Measurements from ENCODE around the gene AP2M1.

DNA sequence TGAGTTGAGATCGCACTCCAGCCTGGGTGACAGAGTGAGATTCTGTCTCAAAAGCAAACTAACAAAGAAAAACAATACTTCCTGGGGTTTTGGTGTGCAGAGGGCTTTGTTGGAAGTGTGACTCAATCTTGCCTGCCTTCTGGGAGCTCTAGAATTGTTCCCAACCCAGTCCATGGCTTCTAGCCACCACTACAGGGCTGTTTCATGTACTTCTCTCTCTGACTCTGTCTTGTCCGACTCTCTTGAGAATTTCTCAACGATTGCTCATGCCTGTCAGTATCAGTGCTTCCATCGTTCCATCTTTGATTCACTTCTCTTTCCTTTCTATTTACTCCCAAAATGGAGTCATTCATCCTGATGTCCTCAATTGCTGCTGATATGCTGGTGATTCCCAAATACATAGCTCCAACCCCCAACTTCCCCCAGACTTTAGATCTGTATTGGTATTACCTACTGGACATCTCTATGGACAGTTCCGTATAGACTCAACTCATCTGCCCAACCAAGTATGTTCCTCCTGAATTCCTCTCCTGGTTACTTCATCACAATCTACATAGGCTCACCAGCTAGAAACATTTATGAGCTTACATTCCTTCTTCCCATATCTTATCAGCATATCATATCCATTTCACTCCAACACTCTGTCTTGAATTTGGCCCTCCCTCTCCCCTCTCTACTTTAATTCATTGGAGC, 1.8 kb upstream of the AP2M1 start:
- TF ChIP-seq, protein P1, sequence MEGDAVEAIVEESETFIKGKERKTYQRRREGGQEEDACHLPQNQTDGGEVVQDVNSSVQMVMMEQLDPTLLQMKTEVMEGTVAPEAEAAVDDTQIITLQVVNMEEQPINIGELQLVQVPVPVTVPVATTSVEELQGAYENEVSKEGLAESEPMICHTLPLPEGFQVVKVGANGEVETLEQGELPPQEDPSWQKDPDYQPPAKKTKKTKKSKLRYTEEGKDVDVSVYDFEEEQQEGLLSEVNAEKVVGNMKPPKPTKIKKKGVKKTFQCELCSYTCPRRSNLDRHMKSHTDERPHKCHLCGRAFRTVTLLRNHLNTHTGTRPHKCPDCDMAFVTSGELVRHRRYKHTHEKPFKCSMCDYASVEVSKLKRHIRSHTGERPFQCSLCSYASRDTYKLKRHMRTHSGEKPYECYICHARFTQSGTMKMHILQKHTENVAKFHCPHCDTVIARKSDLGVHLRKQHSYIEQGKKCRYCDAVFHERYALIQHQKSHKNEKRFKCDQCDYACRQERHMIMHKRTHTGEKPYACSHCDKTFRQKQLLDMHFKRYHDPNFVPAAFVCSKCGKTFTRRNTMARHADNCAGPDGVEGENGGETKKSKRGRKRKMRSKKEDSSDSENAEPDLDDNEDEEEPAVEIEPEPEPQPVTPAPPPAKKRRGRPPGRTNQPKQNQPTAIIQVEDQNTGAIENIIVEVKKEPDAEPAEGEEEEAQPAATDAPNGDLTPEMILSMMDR (IDR thresholded peaks at IDR 0.05) = no peak
- no peak for TF ChIP-seq POLR2A (IDR thresholded peaks at IDR 0.05)

Data from heart left ventricle (tissue), 13 donors.